ENCODE results near the gene BRI3. TPM values are rescaled to one million over a fixed set of nuclear protein-coding genes. Genes with fewer than 3 reads are reported as not detected.

BRI3 gene
- total RNA-seq, 4 donors from 2014 or later, result 36.4 to 52.9 (median 45.2) TPM

- no peak overlapping the region for H3K27ac ChIP-seq
These were observed 16.3 kb downstream of the BRI3 start for GRCh38 chr7:98297626-98298286.

GRCh38 chr7:98300595-98301372, 19.3 kb downstream of the BRI3 start:
- WGBS, result 89% methylated on average over 26 of the region's 26 CpGs
- Histone ChIP-seq H3K27me3 (no peaks in the 10 kb centered on the region), H3K4me1 (peaks cover 4% of the 10 kb centered on the region), H3K36me3 (peaks cover 34% of the 10 kb centered on the region), H3K4me3 (no peak overlapping the region), H3K9me3 (no peaks in the 10 kb centered on the region), H3K27ac (no peak overlapping the region)
- no peak for DNase-seq (ENCODE audit: low spot score in 2 of 2)
- TF ChIP-seq POLR2A (IDR thresholded peaks at IDR 0.05) (no peak), POLR2AphosphoS5 (IDR thresholded peaks at IDR 0.05) (no peak), EP300 (IDR thresholded peaks at IDR 0.05) (no peak)
- TF ChIP-seq, protein P1, sequence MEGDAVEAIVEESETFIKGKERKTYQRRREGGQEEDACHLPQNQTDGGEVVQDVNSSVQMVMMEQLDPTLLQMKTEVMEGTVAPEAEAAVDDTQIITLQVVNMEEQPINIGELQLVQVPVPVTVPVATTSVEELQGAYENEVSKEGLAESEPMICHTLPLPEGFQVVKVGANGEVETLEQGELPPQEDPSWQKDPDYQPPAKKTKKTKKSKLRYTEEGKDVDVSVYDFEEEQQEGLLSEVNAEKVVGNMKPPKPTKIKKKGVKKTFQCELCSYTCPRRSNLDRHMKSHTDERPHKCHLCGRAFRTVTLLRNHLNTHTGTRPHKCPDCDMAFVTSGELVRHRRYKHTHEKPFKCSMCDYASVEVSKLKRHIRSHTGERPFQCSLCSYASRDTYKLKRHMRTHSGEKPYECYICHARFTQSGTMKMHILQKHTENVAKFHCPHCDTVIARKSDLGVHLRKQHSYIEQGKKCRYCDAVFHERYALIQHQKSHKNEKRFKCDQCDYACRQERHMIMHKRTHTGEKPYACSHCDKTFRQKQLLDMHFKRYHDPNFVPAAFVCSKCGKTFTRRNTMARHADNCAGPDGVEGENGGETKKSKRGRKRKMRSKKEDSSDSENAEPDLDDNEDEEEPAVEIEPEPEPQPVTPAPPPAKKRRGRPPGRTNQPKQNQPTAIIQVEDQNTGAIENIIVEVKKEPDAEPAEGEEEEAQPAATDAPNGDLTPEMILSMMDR (IDR thresholded peaks at IDR 0.05), result no peak

More at GRCh38 chr7:98297626-98298286, 16.3 kb downstream of the BRI3 start:
- Histone ChIP-seq H3K4me1 (peaks cover 20% of the 10 kb centered on the region), H3K9me3 (no peaks in the 10 kb centered on the region), H3K4me3 (no peak overlapping the region), H3K27me3 (no peaks in the 10 kb centered on the region), H3K36me3 (peaks cover 30% of the 10 kb centered on the region)
- DNase-seq (ENCODE audit: low spot score in 2 of 2), result no peak
- TF ChIP-seq POLR2A (IDR thresholded peaks at IDR 0.05) (no peak), POLR2AphosphoS5 (IDR thresholded peaks at IDR 0.05) (no peak), EP300 (IDR thresholded peaks at IDR 0.05) (no peak)
- TF ChIP-seq, protein P1 (IDR thresholded peaks at IDR 0.05), result no peak
- 78% methylated on average over 21 of the region's 21 CpGs for WGBS

DNA sequence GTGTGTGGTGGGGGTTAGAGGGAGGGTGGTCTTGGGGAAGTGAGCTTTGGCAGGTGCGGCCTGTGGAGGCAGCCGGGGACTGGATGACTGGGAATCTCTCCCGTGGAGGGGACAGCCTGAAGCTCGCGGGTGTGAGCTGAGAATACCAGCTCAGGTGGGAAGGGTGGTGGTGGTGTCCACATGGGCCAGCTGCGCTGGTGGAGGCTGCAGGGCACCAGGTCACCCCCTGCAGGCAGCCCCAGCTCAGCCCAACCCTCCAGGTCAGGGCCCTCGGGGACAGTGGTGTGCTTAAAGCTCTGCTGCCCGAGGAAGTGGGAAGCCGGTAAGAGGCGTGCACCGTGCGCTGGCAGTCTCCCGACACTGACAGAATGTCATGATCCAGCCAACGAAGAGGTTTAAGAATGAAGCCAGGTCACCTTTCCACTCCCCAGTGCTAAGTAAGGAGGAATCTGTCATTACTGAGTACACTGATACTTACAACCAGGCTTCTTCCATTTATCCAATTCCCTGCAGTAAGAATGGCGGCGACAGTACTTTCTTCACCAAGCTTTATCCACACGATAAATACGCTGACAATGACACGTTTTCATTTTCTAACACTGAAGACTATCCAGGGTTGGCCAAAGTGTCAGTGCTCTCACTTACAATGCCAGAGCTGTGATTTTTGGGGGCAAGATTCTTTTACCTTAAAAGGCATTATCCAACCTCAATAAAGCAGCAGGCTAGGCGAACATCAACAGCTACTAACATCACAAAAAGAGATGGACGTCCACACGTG, 20.4 kb downstream of the BRI3 start:
- Histone ChIP-seq H3K27me3 (no peaks in the 10 kb centered on the region), H3K4me1 (no peaks in the 10 kb centered on the region), H3K36me3 (peaks cover 44% of the 10 kb centered on the region), H3K4me3 (no peak overlapping the region), H3K27ac (no peak overlapping the region), H3K9me3 (no peaks in the 10 kb centered on the region)
- DNase-seq (ENCODE audit: low spot score in 2 of 2), result no peak
- TF ChIP-seq, protein P1 (IDR thresholded peaks at IDR 0.05), result no peak
- TF ChIP-seq EP300 (IDR thresholded peaks at IDR 0.05), result no peak
- no peak for TF ChIP-seq POLR2A (IDR thresholded peaks at IDR 0.05)
- no peak for TF ChIP-seq POLR2AphosphoS5 (IDR thresholded peaks at IDR 0.05)
- 84% methylated on average over 18 of the region's 22 CpGs for WGBS

DNA sequence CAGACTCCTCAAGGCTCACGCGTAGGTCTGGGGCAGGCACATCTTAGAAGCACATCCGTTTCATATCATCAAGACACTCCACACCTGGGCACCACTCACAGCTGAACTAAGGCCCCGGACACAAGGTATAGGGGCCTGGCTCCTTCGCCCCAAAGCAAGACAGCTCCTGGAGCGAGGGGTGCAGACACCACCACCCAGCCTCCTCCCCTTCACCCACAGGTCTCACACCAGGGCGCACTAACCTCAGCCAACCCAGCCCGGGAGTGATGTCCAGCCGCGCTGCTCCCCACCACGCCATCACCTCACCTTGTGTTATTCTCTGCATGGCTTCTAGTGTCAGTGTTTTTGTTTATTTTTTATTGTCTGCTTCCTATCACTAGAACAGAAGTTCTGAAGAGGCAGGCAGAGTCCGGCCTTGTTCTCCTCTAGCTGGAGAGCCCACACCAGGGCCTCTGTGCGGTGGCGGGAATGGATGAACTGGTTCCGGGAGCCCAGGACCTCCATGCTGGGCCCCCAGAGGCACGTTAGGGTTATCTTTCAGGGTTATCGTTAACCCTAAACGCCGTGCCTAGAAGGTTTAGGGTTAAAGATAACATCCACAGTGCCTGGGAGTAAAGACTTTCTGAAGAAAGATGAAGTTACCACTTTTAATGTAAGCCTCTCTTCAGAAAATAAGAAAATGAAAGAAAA, 21.8 kb downstream of the BRI3 start:
- 87% methylated on average over 19 of the region's 19 CpGs for WGBS
- no peaks in the 10 kb centered on the region for H3K27me3 ChIP-seq
- H3K36me3 ChIP-seq, result peaks cover 57% of the 10 kb centered on the region
- H3K4me3 ChIP-seq, result no peak overlapping the region
- H3K27ac ChIP-seq, result no peak overlapping the region
- no peak for DNase-seq (ENCODE audit: low spot score in 2 of 2)
- H3K9me3 ChIP-seq, result no peaks in the 10 kb centered on the region
- TF ChIP-seq POLR2A (IDR thresholded peaks at IDR 0.05) (no peak), EP300 (IDR thresholded peaks at IDR 0.05) (no peak), POLR2AphosphoS5 (IDR thresholded peaks at IDR 0.05) (no peak)
- TF ChIP-seq, protein P1 (IDR thresholded peaks at IDR 0.05), result no peak
- H3K4me1 ChIP-seq, result no peaks in the 10 kb centered on the region

Data from suprapubic skin (tissue), 4 donors.